Small intestine (tissue), 7 donors: Measurements from ENCODE around the gene CDS1. TPM values are rescaled to one million over a fixed set of nuclear protein-coding genes. Genes with fewer than 3 reads are reported as not detected.

ENCODE experiments used
- DNase-seq, 2 donors: peaks; one replicate each; pipeline versions ENCODE4 v3.0.0 to v3.0.0-alpha.2; 2013
- FAIRE-seq: peaks from 2 replicates; lab custom pipeline; 2012; peaks lifted over from hg19 to GRCh38; lab: Jason Lieb, UNC
- H3K27ac ChIP-seq, 3 donors: one replicate each; pipeline ENCODE4 v1.5.1; 2013; ENCODE audit warnings: low read length in 2 of 3, mild to moderate bottlenecking in 2 of 3, control low read depth in 1 of 3, inconsistent platforms in 1 of 3, low read depth in 1 of 3, moderate library complexity in 1 of 3
- H3K27me3 ChIP-seq, 3 donors: one replicate each; pipeline ENCODE4 v1.6.1; 2013; ENCODE audit warnings: low read length in 3 of 3, inconsistent platforms in 1 of 3; ENCODE audit not compliant: control insufficient read depth in 3 of 3, insufficient read depth in 3 of 3
- H3K36me3 ChIP-seq, 3 donors: one replicate each; pipeline ENCODE4 v1.6.1; 2013; ENCODE audit warnings: low read length in 3 of 3, inconsistent platforms in 1 of 3, low read depth in 1 of 3, mild to moderate bottlenecking in 1 of 3, moderate library complexity in 1 of 3; ENCODE audit not compliant: control insufficient read depth in 3 of 3, insufficient read depth in 2 of 3
- H3K4me1 ChIP-seq, 3 donors: one replicate each; pipeline ENCODE4 v1.6.1; 2013; ENCODE audit warnings: low read length in 2 of 3, inconsistent platforms in 1 of 3, low read depth in 1 of 3, mild to moderate bottlenecking in 1 of 3, moderate library complexity in 1 of 3; ENCODE audit not compliant: control insufficient read depth in 3 of 3, insufficient read depth in 2 of 3
- H3K4me3 ChIP-seq, 3 donors: one replicate each; pipeline ENCODE4 v1.5.1; 2013; ENCODE audit warnings: low read length in 3 of 3, control low read depth in 1 of 3, inconsistent platforms in 1 of 3, low read depth in 1 of 3, mild to moderate bottlenecking in 1 of 3, moderate library complexity in 1 of 3
- H3K9me3 ChIP-seq, 2 donors: one replicate each; pipeline ENCODE4 v1.6.1; 2013; ENCODE audit warnings: low read depth in 1 of 2, low read length in 1 of 2; ENCODE audit not compliant: control insufficient read depth in 2 of 2, insufficient read depth in 1 of 2
- WGBS, 3 donors: extraction: QIAGEN DNeasy Blood & Tissue Kit; methylation state at CpG; one replicate each; pipeline ENCODE4 v1.1.7; 2013; 5-methylcytosine and 5-hydroxymethylcytosine counted together
- polyA plus RNA-seq, 4 donors: library from polyadenylated mRNA; stranded (reverse) in 3 of 4; unstranded in 1 of 4; fragments of 200-250 nt in 3 of 4; fragments of 120-200 nt in 1 of 4; gene quantifications; one replicate each; pipeline versions ENCODE4 v1.2.1 to v1.2.3, GENCODE V29; 2013
- donor health status: healthy with polysubstance abuse.
- donor health status: control.
- donor health status: control.
- donor health status: Bipolar disorder and iron deficiency.
- donor health status: healthy.

CDS1 gene
- polyA plus RNA-seq, 4 donors, result 19.2 to 65.4 (median 27.0) TPM

GRCh38 chr4:84615355-84615754 is 32.4 kb downstream of the CDS1 start:
- FAIRE-seq, result no peak
- no peak for DNase-seq
- H3K4me1 ChIP-seq, result no peaks in the 10 kb centered on the region
- WGBS, 3 donors, result 79 to 90% (median 83%) methylated on average over 5 of the region's 5 CpGs
- peaks cover 0 to 33% (median 7%) of the 10 kb centered on the region in 3 donors for H3K36me3 ChIP-seq
- no peak overlapping the region for H3K4me3 ChIP-seq
- H3K27ac ChIP-seq, result no peak overlapping the region
- H3K9me3 ChIP-seq, result no peaks in the 10 kb centered on the region
- no peaks in the 10 kb centered on the region for H3K27me3 ChIP-seq

- H3K4me3 ChIP-seq, result no peak overlapping the region
- peaks cover 0 to 3% (median 0%) of the 10 kb centered on the region in 3 donors for H3K4me1 ChIP-seq
- H3K27ac ChIP-seq, result no peak overlapping the region
- peaks cover 2 to 26% (median 8%) of the 10 kb centered on the region in 3 donors for H3K36me3 ChIP-seq
- 69 to 91% (median 78%) methylated on average over 1 of the region's 1 CpG for WGBS, 3 donors
- no peak for FAIRE-seq
- H3K27me3 ChIP-seq, result no peaks in the 10 kb centered on the region
- no peak for DNase-seq
- H3K9me3 ChIP-seq, result no peaks in the 10 kb centered on the region
Observed at GRCh38 chr4:84622959-84623358, 40.0 kb downstream of the CDS1 start.

GRCh38 chr4:84623661-84624060 is 40.7 kb downstream of the CDS1 start:
- peaks cover 2 to 29% (median 6%) of the 10 kb centered on the region in 3 donors for H3K36me3 ChIP-seq
- no peaks in the 10 kb centered on the region for H3K27me3 ChIP-seq
- no peak for DNase-seq
- peaks cover 0 to 3% (median 0%) of the 10 kb centered on the region in 3 donors for H3K4me1 ChIP-seq
- H3K27ac ChIP-seq, result no peak overlapping the region
- no peaks in the 10 kb centered on the region for H3K9me3 ChIP-seq
- 94 to 97% (median 95%) methylated on average over 11 of the region's 11 CpGs for WGBS, 3 donors
- no peak for FAIRE-seq
- H3K4me3 ChIP-seq, result no peak overlapping the region

GRCh38 chr4:84626673-84627072 is 43.7 kb downstream of the CDS1 start:
- 89 to 91% (median 90%) methylated on average over 5 of the region's 5 CpGs for WGBS, 3 donors
- DNase-seq, result no peak

GRCh38 chr4:84631573-84631972 is 48.6 kb downstream of the CDS1 start:
- peaks cover 0 to 2% (median 0%) of the 10 kb centered on the region in 3 donors for H3K4me1 ChIP-seq
- no peak for DNase-seq
- no peaks in the 10 kb centered on the region for H3K27me3 ChIP-seq
- H3K36me3 ChIP-seq, result peaks cover 2 to 15% (median 3%) of the 10 kb centered on the region in 3 donors
- H3K27ac ChIP-seq, result no peak overlapping the region
- no peak for FAIRE-seq
- H3K9me3 ChIP-seq, result no peaks in the 10 kb centered on the region
- WGBS, 3 donors, result 72 to 87% (median 80%) methylated on average over 3 of the region's 3 CpGs
- H3K4me3 ChIP-seq, result no peak overlapping the region

More at GRCh38 chr4:84626673-84627072, 43.7 kb downstream of the CDS1 start:
- H3K9me3 ChIP-seq, result no peaks in the 10 kb centered on the region
- no peak overlapping the region for H3K27ac ChIP-seq
- peaks cover 0 to 3% (median 0%) of the 10 kb centered on the region in 3 donors for H3K4me1 ChIP-seq
- H3K27me3 ChIP-seq, result no peaks in the 10 kb centered on the region
- no peak overlapping the region for H3K4me3 ChIP-seq
- peaks cover 2 to 17% (median 4%) of the 10 kb centered on the region in 3 donors for H3K36me3 ChIP-seq
- FAIRE-seq, result no peak

GRCh38 chr4:84632092-84632491 is 49.2 kb downstream of the CDS1 start:
- Histone ChIP-seq H3K9me3 (no peaks in the 10 kb centered on the region), H3K4me1 (no peaks in the 10 kb centered on the region), H3K4me3 (no peak overlapping the region), H3K36me3 (peaks cover 2 to 15% (median 2%) of the 10 kb centered on the region in 3 donors), H3K27ac (no peak overlapping the region), H3K27me3 (no peaks in the 10 kb centered on the region)
- no peak for DNase-seq
- 94 to 98% (median 96%) methylated on average over 2 of the region's 2 CpGs for WGBS, 3 donors
- no peak for FAIRE-seq

- H3K27me3 ChIP-seq, result no peaks in the 10 kb centered on the region
- no peaks in the 10 kb centered on the region for H3K4me1 ChIP-seq
- no peak overlapping the region for H3K27ac ChIP-seq
- no peak for DNase-seq
- no peaks in the 10 kb centered on the region for H3K9me3 ChIP-seq
- peaks cover 2 to 18% (median 2%) of the 10 kb centered on the region in 3 donors for H3K36me3 ChIP-seq
- 64 to 85% (median 65%) methylated on average over 1 of the region's 1 CpG for WGBS, 3 donors
- no peak overlapping the region for H3K4me3 ChIP-seq
- FAIRE-seq, result no peak
Observed at GRCh38 chr4:84634961-84635360, 52.0 kb downstream of the CDS1 start.

GRCh38 chr4:84638092-84638491 is 55.2 kb downstream of the CDS1 start:
- DNase-seq (no peak), FAIRE-seq (no peak)
- Histone ChIP-seq H3K9me3 (no peaks in the 10 kb centered on the region), H3K27me3 (no peaks in the 10 kb centered on the region), H3K27ac (no peak overlapping the region), H3K4me1 (no peaks in the 10 kb centered on the region), H3K36me3 (peaks cover 2 to 22% (median 4%) of the 10 kb centered on the region in 3 donors), H3K4me3 (no peak overlapping the region)

GRCh38 chr4:84639145-84639544 is 56.2 kb downstream of the CDS1 start:
- Histone ChIP-seq H3K27ac (no peak overlapping the region), H3K4me3 (no peak overlapping the region), H3K27me3 (no peaks in the 10 kb centered on the region), H3K9me3 (no peaks in the 10 kb centered on the region), H3K36me3 (peaks cover 2 to 22% (median 4%) of the 10 kb centered on the region in 3 donors), H3K4me1 (no peaks in the 10 kb centered on the region)
- 89 to 100% (median 90%) methylated on average over 1 of the region's 1 CpG for WGBS, 3 donors
- DNase-seq (no peak), FAIRE-seq (no peak)
